WTC11 (cell line): Measurements from ENCODE around the gene HAUS2. TPM values are rescaled to one million over a fixed set of nuclear protein-coding genes. Genes with fewer than 3 reads are reported as not detected.

Source experiments
- ATAC-seq: fragments of 200-7000 bp; cut with Tn5 transposase; 2 replicates; pipeline ENCODE4 v1.10.0; 2021; ENCODE audit warnings: mild to moderate bottlenecking, moderate library complexity
- CTCF ChIA-PET: fragments of 300-600 bp; sonication (Branson Sonifier 250); formaldehyde crosslinking; loops from one replicate; lab custom pipeline; 2021; ENCODE audit warnings: antibody characterized with exemption; lab: Charles Lee
- POLR2A ChIA-PET: fragments of 350-600 bp; sonication (Branson Sonifier 250); formaldehyde crosslinking; loops from one replicate; lab custom pipeline; 2021; ENCODE audit warnings: antibody characterized with exemption; lab: Charles Lee
- DNase-seq: peaks from one replicate; pipeline ENCODE4 v3.0.0; 2021; ENCODE audit warnings: low spot score
- H3K27ac Mint-ChIP-seq: 2 replicates; pipeline ENCODE4 v1.8.0; 2021; ENCODE audit warnings: mixed read lengths
- H3K27me3 Mint-ChIP-seq: 2 replicates; pipeline ENCODE4 v1.8.0; 2021; ENCODE audit warnings: low read depth, mild to moderate bottlenecking, moderate library complexity, mixed read lengths
- H3K36me3 Mint-ChIP-seq: 2 replicates; pipeline ENCODE4 v1.8.0; 2021; ENCODE audit warnings: mixed read lengths
- H3K4me1 Mint-ChIP-seq: 2 replicates; pipeline ENCODE4 v1.8.0; 2022; ENCODE audit warnings: mixed read lengths
- H3K4me3 Mint-ChIP-seq: 2 replicates; pipeline ENCODE4 v1.8.0; 2021; ENCODE audit warnings: mild to moderate bottlenecking, moderate library complexity, mixed read lengths
- H3K9me3 Mint-ChIP-seq: 2 replicates; pipeline ENCODE4 v1.8.0; 2021; ENCODE audit warnings: mixed read lengths
- AFF4 ChIP-seq: sonication (generic); formaldehyde crosslinking; IDR thresholded peaks from 2 replicates; pipeline ENCODE4 v1.8.1; 2023; ENCODE audit warnings: mild to moderate bottlenecking, missing genetic modification reagents, borderline replicate concordance
- CBFB ChIP-seq: sonication (generic); formaldehyde crosslinking; IDR thresholded peaks from 2 replicates; pipeline ENCODE4 v1.8.1; 2022; ENCODE audit warnings: mild to moderate bottlenecking, low read depth, missing genetic modification reagents
- FOXP4 ChIP-seq: sonication (generic); formaldehyde crosslinking; IDR thresholded peaks from 2 replicates; pipeline ENCODE4 v1.8.0; 2022; ENCODE audit warnings: mild to moderate bottlenecking, missing genetic modification reagents
- GTF2I ChIP-seq: fragments of 250-450 bp; sonication (Bioruptor Pico); conservative IDR thresholded peaks from 2 replicates; pipeline ENCODE4 v1.4.0; 2021; ENCODE audit warnings: mild to moderate bottlenecking
- RELA ChIP-seq: sonication (generic); formaldehyde crosslinking; IDR thresholded peaks from 2 replicates; pipeline ENCODE4 v1.8.1; 2022; ENCODE audit warnings: missing genetic modification reagents, mild to moderate bottlenecking, borderline replicate concordance
- SMAD4 ChIP-seq: sonication (generic); formaldehyde crosslinking; IDR thresholded peaks from 2 replicates; pipeline ENCODE4 v1.8.0; 2022; ENCODE audit warnings: mild to moderate bottlenecking, missing genetic modification reagents
- STAT6 ChIP-seq: sonication (generic); formaldehyde crosslinking; conservative IDR thresholded peaks from 2 replicates; pipeline ENCODE4 v1.8.1; 2023; ENCODE audit warnings: mild to moderate bottlenecking, low read depth, missing genetic modification reagents, moderate library complexity
- USF2 ChIP-seq: sonication (generic); formaldehyde crosslinking; IDR thresholded peaks from 2 replicates; pipeline ENCODE4 v1.8.1; 2023; ENCODE audit warnings: mild to moderate bottlenecking, missing genetic modification reagents, moderate library complexity
- ZNF121 ChIP-seq: sonication (generic); formaldehyde crosslinking; IDR thresholded peaks from 2 replicates; pipeline ENCODE4 v1.8.0; 2023; ENCODE audit warnings: missing genetic modification reagents
- ZNF423 ChIP-seq: fragments of 250-450 bp; sonication (Bioruptor Pico); IDR thresholded peaks from 2 replicates; pipeline ENCODE4 v2.1.2; 2022; ENCODE audit warnings: mild to moderate bottlenecking, moderate library complexity
- total RNA-seq: library from RNA; stranded (reverse); gene quantifications from 3 replicates; pipeline ENCODE4 v1.2.3, GENCODE V29; 2021

HAUS2 gene
- total RNA-seq, 1 experiment from 2014 or later = 17.9 TPM

GRCh38 chr15:42507514-42507913, 41.1 kb upstream of the HAUS2 start:
- CTCF ChIA-PET = no interaction called here

More at GRCh38 chr15:42507514-42507913, 41.1 kb upstream of the HAUS2 start:
- ATAC-seq (no peak), DNase-seq (no peak)
- no peaks in the 10 kb centered on the region for H3K27me3 Mint-ChIP-seq
- H3K36me3 Mint-ChIP-seq = 0 out of 2 replicates have a peak, but pooled peaks cover 3% of the 10 kb centered on the region
- TF ChIP-seq ZNF423 (CRISPR knock-in tag) (no peak), RELA (no peak), GTF2I (no peak), USF2 (CRISPR knock-in tag) (no peak), CBFB (CRISPR knock-in tag) (no peak), ZNF121 (CRISPR knock-in tag) (no peak), AFF4 (CRISPR knock-in tag) (no peak), STAT6 (CRISPR knock-in tag) (no peak), SMAD4 (CRISPR knock-in tag) (no peak), FOXP4 (CRISPR knock-in tag) (no peak)
- H3K9me3 Mint-ChIP-seq = no peaks in the 10 kb centered on the region
- no peak overlapping the region for H3K27ac Mint-ChIP-seq
- no peak overlapping the region for H3K4me3 Mint-ChIP-seq
- peaks cover 8% of the 10 kb centered on the region; the same call in 1 of the 2 replicates for H3K4me1 Mint-ChIP-seq
- POLR2A ChIA-PET = interaction anchor here (0.5 kb wide), 1 partner anchor 21 kb away, joined by 4 read pairs; no protein-coding TSS in a partner anchor
